Activated naive CD4-positive, alpha-beta T cell treated with anti-CD3 and anti-CD28 coated beads, Interleukin-2, amount 50 U/mL, for 72 hours (primary cell): ENCODE measurements around the gene LGALS3BP. TPM values are rescaled to one million over a fixed set of nuclear protein-coding genes. Genes with fewer than 3 reads are reported as not detected.
A peak's percentile ranks its signal among the peaks of the same experiment; 100 is the strongest.

ENCODE experiments used
- ATAC-seq, 2 donors: fragments of 150-1000 bp; cut with Tn5 transposase; 2 replicates each; pipeline ENCODE4 v1.10.0; 2021; ENCODE audit warnings: mild to moderate bottlenecking in 2 of 2, moderate library complexity in 2 of 2
- DNase-seq, 2 donors: peaks; one replicate each; pipeline ENCODE4 v3.0.0; 2021 to 2022; ENCODE audit warnings: low spot score in 2 of 2
- H3K27ac Mint-ChIP-seq, 2 donors: one replicate each; pipeline ENCODE4 v1.8.0; 2022; ENCODE audit warnings: mild to moderate bottlenecking in 2 of 2, mixed read lengths in 2 of 2
- H3K36me3 Mint-ChIP-seq, 2 donors: one replicate each; pipeline ENCODE4 v1.8.0; 2022; ENCODE audit warnings: mixed read lengths in 2 of 2
- H3K9me3 Mint-ChIP-seq, 2 donors: one replicate each; pipeline ENCODE4 v1.8.0; 2022; ENCODE audit warnings: mixed read lengths in 2 of 2
- total RNA-seq, 2 donors: library from RNA; stranded (reverse); gene quantifications; one replicate each; pipeline ENCODE4 v1.2.3, GENCODE V29; 2022

Gene LGALS3BP
- total RNA-seq, 2 donors from 2014 or later, result 71.3 to 95.6 TPM

DNA sequence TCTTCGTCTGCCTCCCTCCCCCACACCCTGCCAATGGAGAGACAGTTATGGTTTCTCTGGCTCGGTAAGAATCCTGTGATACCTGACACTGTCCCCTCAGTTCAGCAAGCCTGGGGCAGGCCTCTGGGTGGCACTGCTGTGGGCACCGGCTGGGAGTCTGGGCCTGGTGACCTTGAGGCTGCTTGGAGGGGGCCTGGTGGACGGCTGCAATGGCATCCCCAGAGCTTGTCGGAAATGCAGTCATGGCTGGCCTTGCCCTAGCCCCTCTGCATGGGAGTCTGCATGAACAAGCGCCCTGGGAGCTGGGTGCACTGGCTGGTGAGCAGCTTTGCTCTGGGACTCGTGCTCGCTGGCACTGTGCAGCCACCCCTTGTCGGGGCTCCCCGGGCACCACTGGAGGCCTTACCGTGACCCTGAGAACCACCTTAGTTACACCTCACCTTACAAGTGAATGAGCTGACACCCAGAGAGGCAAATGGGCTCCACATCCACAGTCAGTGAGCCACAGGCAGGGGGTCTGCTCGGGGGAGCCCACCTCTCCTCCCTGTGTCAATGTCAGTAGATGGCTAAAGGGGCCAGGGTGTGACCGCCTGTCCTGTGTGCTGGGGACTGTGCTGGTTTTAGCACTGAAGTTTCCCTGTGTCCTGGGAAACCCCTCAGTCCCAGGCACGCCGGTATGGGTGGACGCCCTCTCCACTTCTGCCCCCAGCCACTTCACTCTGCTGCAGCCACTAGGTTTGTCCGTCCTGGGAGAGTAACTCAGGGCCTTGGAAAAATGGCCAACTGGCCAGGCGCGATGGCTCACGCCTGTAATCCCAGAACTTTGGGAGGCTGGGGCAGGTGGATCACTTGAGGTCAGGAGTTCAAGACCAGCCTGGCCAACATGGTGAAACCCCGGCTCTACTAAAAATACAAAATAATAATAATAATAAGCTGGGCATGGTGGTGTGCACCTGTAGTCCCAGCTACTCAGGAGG is 1.4 kb downstream of the LGALS3BP start:
- Mint-ChIP-seq H3K36me3 (no peaks in the 10 kb centered on the region), H3K9me3 (no peaks in the 10 kb centered on the region), H3K27ac (peak overlapping the region; percentile 15 to 44)
- no peak for ATAC-seq
- DNase-seq, result no peak

DNA sequence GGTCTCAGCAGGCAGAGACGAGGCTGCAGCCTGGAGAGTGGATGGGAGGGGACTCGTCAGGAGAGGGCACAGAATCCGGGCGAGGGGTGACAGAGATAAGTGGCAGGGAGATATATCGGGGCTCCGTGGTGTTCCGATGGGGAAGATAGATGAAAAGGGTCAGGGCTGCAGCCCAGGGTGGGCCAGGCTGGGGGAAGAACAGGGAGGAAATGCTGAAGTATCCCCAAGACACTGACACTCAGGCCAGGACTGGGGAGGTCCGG is 2.1 kb downstream of the LGALS3BP start:
- no peak for ATAC-seq
- peak overlapping the region in 1 of 2 donors; percentile 15 for H3K27ac Mint-ChIP-seq

DNA sequence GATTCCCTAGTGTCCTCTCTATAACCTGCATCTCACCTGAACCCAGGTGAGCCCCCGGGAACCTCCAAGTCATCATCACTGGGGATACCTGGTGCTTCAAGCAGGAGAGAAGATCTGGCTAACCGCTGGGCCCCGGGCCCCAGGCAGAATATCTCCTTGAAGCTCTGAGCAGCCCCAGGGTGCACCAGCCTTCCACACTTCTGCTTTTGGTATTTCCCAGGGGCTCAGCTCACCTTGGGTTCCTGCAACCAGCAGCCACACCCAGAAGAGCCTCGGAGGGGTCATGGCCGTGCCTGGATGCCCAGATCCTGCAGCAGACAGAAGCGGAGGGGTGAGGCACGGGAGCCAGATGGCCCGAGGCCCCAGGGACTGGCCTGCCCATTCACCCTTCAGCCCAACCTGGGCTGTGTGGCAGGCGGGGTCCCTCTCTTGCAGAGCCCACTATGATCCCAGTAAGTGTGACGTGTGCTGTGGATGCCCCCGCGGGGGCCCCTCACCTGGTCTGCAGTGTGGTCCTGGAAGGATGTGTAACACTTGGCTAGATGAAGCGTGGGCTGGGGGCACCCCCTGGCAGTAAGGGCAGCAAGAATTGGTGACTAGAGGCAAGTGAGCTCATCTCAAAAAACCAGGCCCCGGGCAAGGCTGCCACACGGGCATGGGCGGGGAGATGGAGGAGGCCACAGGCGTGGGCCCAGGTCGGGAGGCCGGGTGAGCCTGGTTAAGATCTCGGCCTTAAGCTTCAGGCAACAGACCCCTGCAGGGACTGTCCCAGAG is 2.6 kb downstream of the LGALS3BP start:
- no peak for ATAC-seq
- H3K9me3 Mint-ChIP-seq, result no peaks in the 10 kb centered on the region
- DNase-seq, result no peak
- no peaks in the 10 kb centered on the region for H3K36me3 Mint-ChIP-seq
- H3K27ac Mint-ChIP-seq, result peak overlapping the region; percentile 15 to 55

More for the DNA sequence above, 2.1 kb downstream of the LGALS3BP start:
- no peak for DNase-seq
- H3K9me3 Mint-ChIP-seq, result no peaks in the 10 kb centered on the region
- no peaks in the 10 kb centered on the region for H3K36me3 Mint-ChIP-seq

DNA sequence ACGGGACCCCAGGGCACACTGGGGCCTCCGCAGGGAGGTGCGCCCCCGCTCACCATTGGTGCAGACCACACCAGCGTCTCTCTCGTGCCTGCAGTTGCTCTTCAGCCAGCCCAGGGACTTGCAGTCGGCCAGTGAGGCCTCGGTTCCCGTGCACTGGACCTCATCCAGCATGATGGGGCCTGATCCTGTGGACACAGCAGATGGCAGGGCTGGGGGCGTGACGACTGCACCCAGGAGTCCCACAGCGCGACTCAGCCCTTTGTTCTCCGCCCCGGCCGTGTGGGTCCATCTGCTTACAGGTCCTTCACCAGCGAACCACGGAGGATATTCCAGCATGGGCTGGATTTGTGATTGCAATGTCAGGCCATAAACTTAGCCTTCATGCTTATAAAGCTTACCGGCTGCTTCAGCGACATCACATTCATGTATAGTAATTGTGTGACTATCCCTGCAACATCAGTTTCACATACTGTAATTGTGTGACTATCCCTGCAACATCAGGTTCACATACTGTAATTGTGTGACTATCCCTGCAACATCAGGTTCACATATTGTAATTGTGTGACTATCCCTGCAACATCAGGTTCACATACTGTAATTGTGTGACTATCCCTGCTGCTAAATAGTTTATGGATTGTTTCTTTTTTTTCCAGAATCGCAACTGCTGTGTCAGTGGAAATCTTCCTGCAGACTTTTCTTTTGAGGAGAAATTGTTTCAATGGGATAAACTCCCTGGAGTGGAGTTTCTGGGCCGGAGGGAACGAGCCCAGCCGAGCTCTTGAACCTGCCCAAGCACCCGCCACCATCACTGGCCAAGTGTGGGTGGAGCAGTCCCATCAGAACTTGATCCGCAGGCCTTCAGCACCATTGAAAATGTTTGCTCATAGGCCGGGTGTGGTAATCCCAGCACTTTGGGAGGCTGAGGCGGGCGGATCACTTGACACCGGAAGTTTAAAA is 4.8 kb downstream of the LGALS3BP start:
- Mint-ChIP-seq H3K36me3 (no peaks in the 10 kb centered on the region), H3K9me3 (no peaks in the 10 kb centered on the region), H3K27ac (peak overlapping the region in 1 of 2 donors; percentile 46)
- ATAC-seq (no peak), DNase-seq (no peak)

DNA sequence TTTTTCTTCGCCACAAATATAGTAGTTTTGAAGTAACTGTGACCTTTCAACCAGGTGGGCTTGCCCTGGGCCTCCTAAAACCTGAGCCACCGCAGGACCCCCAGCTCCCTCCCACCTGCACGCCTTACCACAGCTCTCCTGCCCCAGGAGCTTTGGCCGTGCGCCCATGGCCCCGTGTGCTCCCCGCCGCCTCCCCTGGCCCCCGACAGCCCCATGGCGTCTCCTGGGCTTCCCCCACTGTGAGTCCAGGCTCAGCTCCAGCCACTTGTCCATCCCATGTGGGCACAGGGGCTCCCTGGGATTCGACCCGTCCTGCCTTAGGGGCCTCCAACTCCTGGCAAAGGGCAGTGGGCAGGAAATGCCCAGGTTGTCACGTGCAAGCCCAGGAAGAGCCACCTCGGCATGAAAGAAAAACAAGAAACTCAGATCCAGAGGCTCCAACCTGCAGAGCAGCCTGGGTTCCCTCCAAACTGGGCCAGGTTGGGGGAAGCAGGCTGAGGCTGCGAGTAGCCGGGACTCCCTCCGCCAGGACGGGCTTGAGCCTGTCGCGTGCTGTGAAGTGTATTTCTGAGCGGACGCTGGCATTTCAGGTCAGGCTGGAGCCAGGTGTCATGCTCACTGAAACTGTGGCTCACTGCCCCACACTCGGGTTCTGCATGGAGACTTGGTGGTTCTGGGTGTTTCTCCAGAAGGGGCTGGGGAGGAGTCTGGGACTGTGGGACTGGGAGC is 5.8 kb downstream of the LGALS3BP start:
- no peaks in the 10 kb centered on the region for H3K9me3 Mint-ChIP-seq
- H3K36me3 Mint-ChIP-seq, result no peaks in the 10 kb centered on the region
- no peak overlapping the region for H3K27ac Mint-ChIP-seq
- no peak for ATAC-seq
- no peak for DNase-seq

DNA sequence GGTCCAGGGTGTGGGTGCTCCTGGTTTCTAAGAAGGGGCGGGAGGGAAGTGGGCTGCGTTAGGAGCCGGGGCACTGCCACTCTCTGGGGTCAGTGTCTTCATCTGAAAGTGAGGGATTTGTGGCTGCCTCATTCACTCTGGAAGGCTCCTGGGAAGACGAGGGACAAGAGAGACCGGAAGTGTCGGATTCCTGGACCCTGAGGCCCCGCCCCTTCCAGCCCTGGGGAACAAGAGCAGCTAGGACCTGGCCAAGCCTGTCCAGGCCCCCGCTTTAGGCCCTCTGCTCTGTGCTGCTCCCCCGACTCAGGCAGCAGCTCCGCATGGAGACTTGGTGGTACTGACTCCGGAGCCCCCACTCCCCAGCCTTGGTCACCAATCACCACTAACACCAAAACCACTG is 6.5 kb downstream of the LGALS3BP start:
- Mint-ChIP-seq H3K36me3 (no peaks in the 10 kb centered on the region), H3K9me3 (no peaks in the 10 kb centered on the region), H3K27ac (no peak overlapping the region)
- DNase-seq (no peak), ATAC-seq (no peak)

DNA sequence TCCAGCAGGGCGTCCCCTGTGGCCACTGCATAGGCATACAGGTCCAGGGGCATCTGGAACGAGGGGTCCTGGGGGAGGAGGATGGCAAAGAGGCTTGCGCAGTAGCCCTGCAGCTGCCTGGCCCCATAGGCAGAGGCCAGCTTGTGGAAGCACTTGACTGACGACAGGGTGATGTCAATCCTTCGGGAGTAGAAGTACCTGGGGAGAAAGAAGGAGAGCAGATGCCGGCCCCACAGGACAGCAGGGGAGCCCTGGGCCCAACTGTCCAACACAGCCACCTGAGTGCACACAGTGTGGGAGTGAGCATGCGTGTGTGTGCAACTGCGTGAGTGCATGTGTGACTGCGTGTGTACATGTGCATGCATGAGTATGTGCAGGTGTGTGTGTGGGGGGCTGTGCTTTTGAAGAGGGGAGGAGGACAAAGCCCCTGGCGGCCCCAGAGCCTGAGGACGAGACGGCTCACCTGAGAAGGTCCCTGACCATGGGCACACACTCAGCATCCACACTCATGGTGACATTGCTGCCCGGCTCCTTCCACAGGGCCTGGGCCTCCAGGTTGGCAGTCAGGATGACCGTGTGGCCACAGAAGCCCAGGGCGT is 7.1 kb downstream of the LGALS3BP start:
- ATAC-seq (no peak), DNase-seq (no peak)
- no peaks in the 10 kb centered on the region for H3K9me3 Mint-ChIP-seq
- peak overlapping the region in 1 of 2 donors; percentile 26 for H3K27ac Mint-ChIP-seq
- H3K36me3 Mint-ChIP-seq, result no peaks in the 10 kb centered on the region

DNA sequence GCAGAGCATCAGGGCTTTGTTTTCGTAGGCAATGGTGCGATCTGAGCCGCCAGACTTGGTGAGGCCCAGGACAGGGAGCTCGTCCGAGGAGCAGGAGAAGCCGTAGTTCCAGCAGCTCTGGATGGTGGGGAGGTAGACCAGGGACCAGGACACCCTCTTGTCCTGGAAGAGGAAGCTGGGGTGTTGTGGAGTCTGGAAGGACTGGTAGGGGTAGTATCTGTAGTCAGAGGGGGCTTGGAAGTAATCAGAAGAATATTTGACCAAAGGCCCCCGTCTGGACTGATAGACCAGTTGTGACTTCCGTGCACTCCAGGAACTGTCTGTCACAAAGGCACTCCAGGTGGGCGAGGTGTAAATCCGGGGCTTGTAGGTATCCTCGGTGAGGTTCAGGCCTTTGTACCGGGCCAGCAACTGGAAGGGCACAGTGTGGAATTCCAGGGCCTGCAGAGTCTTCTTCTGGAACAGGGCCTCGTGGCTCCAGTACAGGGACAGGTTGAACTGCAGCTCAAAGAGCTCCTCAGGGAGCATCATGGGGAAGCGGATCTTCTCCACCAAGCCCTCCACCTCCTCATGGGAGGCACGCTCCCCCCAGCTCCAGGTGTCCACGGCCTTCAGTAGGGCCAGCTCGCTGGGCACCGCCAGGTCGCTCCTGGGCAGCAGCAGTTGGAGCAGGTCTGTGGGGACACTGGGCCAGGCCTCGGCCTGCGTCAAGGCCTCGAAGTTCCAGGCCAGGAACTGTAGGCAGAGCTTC is 7.8 kb downstream of the LGALS3BP start:
- no peaks in the 10 kb centered on the region for H3K9me3 Mint-ChIP-seq
- DNase-seq, result no peak
- no peaks in the 10 kb centered on the region for H3K36me3 Mint-ChIP-seq
- peak overlapping the region; percentile 69 to 94 for H3K27ac Mint-ChIP-seq
- ATAC-seq, result no peak

DNA sequence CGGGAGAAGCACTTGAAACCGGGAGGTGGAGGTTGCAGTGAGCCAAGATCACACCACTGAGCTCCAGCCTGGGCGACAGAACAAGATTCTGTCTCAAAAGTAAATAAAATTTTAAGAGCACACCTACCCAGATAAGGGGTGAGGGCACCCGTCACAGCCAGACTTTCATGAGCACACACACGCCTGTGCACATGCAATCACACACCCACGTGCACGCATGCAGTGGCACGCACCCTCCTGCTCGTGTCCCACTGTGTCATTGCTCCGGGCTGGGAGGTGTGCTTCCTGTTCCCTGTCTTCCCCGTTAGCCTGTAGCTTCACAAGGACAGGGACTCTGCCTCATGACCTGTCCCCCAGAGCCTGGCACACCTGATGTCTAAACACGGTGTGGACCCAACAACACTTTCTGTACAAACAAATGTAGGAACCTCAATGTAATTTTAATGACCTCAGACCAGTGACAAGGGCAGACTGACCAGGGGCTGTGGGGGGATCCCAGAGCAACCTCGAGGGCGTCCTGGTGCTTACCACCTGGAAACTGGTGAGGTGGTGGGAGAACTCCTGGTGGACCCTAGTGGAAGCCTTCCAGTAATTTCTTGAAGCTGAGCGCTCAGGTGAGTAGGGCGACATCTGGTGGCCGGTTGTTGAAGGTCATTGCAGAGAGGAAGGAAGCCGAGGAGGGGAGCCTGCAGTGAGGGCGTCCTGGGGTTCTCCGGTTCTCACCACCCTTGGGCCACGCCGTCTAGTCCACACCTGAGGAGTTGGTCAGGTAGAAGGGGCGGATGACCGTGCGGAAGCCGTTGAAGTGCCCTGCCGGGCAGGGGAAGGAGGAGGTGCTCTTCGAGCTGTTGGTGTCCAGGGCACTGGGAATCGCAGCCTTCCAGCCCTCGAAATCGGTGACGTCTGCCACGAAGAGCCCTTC is 8.6 kb downstream of the LGALS3BP start:
- no peaks in the 10 kb centered on the region for H3K9me3 Mint-ChIP-seq
- peak overlapping the region; percentile 69 to 94 for H3K27ac Mint-ChIP-seq
- no peaks in the 10 kb centered on the region for H3K36me3 Mint-ChIP-seq
- DNase-seq (peak; percentile 73 to 79), ATAC-seq (peak; percentile 61 to 75)

DNA sequence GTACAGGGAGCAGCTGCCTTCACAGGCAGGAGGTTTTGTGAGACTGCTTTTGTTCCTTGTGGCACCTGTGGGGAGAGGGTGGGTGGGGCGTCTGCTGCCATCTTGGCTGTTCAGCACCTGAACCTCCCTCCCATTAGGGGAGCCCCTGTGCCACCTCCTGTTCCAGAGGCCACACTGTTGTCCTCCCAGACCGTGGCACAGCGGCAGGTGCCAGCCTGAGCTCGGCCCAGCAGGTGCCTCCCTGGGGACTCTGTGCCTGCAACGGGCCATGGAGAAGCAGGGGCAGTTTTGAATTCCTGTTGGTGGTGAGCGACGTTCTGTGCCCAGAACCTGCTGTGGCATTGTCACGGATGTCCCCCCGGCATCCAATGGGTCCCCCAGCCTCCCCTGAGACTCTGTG is 9.9 kb downstream of the LGALS3BP start:
- Mint-ChIP-seq H3K27ac (no peak overlapping the region), H3K9me3 (no peaks in the 10 kb centered on the region), H3K36me3 (no peaks in the 10 kb centered on the region)
- ATAC-seq, result no peak
- no peak for DNase-seq

DNA sequence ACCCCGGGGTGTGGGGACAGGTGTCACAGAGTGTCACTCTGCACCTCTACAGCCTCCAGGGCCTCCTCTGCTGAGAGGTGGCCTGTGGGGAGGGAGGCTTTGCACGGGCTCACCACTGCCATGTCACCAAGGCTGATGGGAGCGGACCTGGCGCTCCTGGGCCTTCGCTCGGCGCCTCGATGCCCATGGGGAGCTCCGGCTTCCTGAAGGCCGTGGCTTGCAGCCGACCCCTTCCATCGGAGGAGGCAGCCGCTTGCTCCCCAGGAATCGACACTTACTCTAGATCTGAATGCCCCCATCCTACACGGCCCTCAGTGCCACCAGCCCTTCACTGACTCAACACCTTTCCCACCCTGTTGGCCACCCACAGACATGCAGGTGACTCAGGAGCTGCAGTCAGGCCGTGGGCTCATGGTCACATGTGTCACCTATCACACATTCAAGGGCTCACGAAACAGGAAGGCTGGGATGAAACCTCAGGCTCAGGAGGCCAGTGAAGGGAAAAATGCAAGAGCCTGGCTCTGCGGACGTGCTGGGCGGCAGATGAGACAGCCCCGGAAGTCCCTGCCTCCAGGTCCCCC is 11.9 kb downstream of the LGALS3BP start:
- DNase-seq (no peak), ATAC-seq (peak in 1 of 2 donors; percentile 27)
- no peak overlapping the region for H3K27ac Mint-ChIP-seq
- H3K9me3 Mint-ChIP-seq, result no peaks in the 10 kb centered on the region
- no peaks in the 10 kb centered on the region for H3K36me3 Mint-ChIP-seq

DNA sequence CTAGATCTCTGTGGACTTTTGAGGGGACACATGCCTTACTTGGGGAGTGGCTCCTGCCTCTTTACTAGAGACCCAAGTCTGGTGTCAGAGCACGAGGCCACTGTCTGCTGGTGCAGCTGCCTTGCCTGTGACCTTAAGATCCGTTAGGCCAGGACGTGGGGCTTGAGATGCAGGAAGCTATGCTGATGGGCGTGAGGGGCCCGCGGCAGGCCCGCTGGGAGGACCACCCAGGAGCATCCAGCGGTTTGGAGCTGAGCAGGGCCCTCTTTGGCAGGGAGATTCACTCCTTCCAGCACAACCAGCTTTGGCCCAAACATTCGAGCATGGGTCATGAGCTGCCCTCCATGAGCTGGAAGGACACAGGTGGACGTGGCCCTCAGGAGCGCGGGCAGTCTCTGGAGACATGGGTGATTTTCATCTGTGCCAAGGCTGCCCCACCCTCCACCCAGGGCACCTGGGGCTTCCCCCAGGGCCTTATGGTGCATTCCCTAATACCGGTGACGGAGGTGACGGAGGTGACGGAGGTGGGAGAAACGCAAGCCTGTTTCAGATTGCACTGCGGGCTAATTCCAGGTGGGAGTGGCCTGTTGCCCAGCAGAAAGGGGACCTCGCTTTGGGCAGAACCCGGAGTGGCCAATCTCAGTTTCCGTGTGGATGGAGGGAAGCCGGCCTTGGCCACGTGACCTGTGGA is 12.7 kb downstream of the LGALS3BP start:
- no peaks in the 10 kb centered on the region for H3K9me3 Mint-ChIP-seq
- DNase-seq, result no peak
- H3K27ac Mint-ChIP-seq, result peak overlapping the region in 1 of 2 donors; percentile 9
- no peaks in the 10 kb centered on the region for H3K36me3 Mint-ChIP-seq
- no peak for ATAC-seq

DNA sequence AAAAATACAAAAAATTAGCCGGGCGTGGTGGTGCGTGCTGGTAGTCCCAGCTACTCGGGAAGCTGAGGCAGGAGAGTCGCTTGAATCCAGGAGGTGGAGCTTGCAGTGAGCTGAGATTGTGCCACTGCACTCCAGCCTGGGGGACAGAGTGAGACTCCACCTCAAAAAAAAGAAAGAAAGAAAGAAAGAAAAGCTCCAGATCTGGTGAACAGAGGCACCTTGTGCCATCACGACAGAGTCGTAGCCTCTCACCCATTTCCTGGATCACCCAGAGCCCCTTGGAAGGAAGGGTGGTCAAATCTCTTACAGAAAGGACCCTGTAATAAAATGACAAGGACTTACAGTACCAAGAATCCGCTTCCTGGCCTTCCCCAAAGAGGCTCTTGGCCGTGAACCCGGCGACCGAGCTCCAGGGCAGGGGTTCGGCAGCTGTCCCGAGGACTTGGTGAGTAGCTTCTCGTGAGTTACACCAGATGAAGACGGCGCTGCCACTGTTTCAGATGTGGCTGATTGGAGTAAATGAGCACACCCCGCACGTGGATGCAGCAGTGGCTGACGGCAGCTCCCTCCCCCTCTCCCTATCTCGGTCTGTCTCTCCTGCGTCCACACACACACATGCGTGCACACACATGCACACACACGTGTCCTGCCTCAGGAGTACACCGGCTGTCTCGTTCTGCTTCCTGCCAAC is 13.5 kb downstream of the LGALS3BP start:
- no peaks in the 10 kb centered on the region for H3K36me3 Mint-ChIP-seq
- H3K9me3 Mint-ChIP-seq, result no peaks in the 10 kb centered on the region
- no peak for DNase-seq
- ATAC-seq, result no peak
- H3K27ac Mint-ChIP-seq, result peak overlapping the region in 1 of 2 donors; percentile 36
